GM21390 (cell line): ENCODE measurements around the gene PHC3.
"Not testable (repeated sequence)": the region's sequence is repeated elsewhere in the genome, so short reads cannot be mapped to it uniquely, and the experiment has no call there.

Experiments used
- ATAC-seq: cut with Tn5 transposase; IDR thresholded peaks from one replicate; pipeline ENCODE4 v1.9.1; 2021; ENCODE audit not compliant: unreplicated experiment

The PHC3 gene

GRCh38 chr3:170132335-170132734 is 49.2 kb downstream of the PHC3 start:
- no peak for ATAC-seq

DNA sequence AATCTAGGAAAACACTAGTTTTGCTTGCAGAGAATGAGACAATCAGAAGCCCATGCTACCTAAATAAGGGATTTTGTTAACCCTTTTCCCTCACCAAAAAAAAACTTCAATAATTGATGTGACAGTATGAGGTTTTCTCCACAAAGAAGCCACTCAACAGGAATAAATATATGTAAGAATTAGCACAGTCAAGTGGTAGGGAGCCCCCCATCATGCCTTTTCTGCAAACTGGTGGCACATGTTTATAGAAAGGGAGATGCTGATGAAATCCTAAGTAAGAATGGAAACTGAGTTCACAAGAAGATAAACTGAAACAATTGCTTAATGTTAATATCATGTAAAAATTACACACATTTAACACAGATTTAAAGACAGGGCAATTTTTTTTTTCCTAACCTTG is 51.0 kb downstream of the PHC3 start:
- ATAC-seq = no peak

DNA sequence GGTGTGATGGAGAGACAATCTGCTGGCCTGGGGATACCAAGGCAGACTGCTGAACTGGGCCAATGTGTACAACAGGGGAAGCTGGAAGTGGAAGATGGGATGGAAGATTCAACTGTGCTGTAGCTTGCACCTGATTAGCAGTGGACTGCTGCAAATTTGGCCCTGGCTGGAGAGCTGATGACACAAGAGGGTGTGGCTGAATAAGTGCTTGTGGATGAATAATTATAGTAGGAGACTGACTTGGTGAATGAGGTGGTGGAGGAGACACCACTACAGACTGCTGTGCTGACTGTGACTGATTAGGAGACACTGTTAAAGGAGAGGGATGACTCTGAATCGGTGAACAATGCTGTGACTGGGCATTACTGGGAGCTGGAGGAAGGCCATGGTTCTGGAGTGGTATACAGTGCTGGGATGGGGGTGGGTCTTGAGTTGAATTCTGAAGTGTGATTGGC is 52.5 kb downstream of the PHC3 start:
- ATAC-seq = peak; percentile 41

- ATAC-seq = peak; percentile 96
Measured at GRCh38 chr3:170128259-170128976, 53.1 kb downstream of the PHC3 start.

DNA sequence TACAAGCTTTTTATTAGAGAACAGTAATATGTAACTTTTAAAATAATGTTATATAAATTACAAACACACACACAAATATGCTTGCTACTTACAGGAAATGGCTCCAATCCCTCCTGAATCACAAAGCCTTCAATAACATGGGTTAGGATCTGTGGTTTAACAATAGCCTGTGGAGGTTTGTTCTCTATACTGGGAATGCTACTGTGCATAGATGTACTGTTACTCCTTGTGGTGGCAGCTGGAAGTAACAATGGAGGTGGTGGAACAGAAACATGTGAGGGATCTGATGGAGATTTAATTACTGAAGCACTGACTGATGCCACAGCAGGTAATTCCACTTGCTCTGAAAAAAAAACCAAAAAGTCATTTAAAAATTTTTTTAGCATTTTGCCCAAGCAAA is 64.4 kb downstream of the PHC3 start:
- no peak for ATAC-seq

- not testable (repeated sequence) for ATAC-seq
Measured at GRCh38 chr3:170114165-170114564, 67.4 kb downstream of the PHC3 start.

GRCh38 chr3:170111147-170111771 is 70.3 kb downstream of the PHC3 start:
- no peak for ATAC-seq

GRCh38 chr3:170109579-170110293 is 71.8 kb downstream of the PHC3 start:
- no peak for ATAC-seq

DNA sequence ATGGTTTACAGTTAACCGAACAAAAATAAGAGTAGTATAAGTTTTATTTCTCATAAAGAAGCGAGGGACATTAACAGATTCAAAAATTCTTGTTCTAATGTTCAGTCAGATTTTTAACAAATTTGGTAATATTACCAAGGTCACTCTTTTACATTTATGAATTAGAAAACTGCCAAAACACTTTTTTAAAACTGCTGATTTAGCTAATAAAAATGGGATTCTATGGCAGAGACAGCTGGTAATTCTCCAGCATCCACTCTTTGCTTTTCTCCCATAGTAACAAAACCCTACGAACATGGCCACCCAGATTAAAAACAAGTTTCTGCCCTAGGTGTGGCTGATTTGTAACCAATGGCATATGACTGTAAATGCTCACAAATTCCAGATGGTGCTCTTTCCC is 72.6 kb downstream of the PHC3 start:
- ATAC-seq = no peak

GRCh38 chr3:170107941-170108340 is 73.6 kb downstream of the PHC3 start:
- no peak for ATAC-seq

DNA sequence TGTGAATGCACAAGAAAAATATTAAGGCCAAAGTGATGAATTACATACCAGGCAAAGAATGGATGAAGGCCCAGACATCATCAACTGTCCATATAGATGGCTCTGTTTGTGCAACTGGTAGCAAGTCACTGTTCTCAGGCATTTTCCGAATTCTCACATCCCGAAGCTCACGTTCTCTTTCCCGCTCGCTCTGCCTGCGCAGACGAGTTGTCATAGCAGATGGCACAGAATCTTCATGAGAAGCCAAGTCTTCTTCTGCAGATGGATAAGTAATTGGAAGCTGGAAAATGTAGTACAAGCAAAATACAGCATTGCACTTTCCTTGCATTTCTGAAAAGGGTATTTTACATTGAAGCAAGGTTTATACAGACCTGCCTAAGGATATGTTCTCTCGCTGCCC is 79.1 kb downstream of the PHC3 start:
- ATAC-seq = no peak

GRCh38 chr3:170100944-170101343 is 80.6 kb downstream of the PHC3 start:
- no peak for ATAC-seq

DNA sequence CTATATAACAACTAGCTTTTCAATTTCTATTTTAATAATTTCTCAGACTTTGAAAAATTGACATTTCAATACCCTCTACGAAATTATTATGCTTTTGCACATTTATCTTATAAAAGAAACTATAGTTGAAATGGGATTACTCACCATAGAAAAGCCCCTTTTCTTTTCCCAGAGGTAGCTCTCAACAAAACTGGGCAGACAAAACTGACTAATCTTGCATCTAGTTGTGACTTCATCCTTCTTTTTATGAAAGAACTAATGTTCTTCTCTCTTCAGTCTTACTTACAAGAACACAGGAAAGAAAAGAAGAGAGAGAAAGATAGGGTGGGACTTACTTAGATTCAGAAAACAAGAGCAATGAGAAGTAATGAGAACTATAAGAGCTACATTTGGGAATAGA is 82.8 kb downstream of the PHC3 start:
- ATAC-seq = no peak

DNA sequence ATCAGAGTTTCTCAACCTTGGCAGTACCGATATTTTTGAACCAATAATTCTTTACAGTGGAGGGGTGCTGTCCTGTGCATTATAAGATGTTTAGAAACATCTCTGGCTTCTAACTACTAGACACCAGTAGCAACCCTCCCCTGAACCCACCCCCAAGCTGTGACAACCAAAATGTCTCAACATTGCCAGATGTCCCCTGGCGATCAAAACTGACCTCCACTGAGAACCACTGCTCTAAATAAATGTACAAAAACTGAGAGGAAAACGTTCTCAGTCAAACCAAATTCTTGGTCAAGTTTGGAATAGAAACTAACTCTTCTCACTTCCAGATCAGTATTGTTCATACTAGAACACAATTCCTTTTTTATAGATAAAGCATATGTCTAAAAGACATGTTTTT is 85.2 kb downstream of the PHC3 start:
- ATAC-seq = no peak

DNA sequence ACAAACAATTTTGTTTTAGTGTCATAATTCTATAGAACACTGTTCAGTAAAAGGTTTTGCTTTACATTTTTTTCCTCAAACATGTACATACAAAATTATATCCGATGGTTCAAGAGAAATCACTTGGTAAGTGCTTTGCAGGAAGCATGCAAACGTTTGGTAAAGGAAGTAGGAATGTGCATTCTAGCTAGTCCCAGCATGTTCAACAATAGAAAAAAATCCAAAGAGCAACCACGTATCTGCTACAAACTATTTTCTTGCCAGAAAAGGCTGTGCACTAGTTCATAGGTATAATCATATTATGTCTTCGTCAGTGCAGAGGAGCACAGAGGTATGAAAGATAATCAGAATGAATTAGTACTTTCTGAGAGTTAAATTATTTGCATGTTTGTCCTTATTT is 85.8 kb downstream of the PHC3 start:
- no peak for ATAC-seq

GRCh38 chr3:170092907-170093306 is 88.6 kb downstream of the PHC3 start:
- ATAC-seq = no peak

GRCh38 chr3:170090601-170090981 is 90.9 kb downstream of the PHC3 start:
- no peak for ATAC-seq

GRCh38 chr3:170089862-170090600 is 91.5 kb downstream of the PHC3 start:
- ATAC-seq = no peak

GRCh38 chr3:170085396-170085795 is 96.1 kb downstream of the PHC3 start:
- ATAC-seq = no peak

DNA sequence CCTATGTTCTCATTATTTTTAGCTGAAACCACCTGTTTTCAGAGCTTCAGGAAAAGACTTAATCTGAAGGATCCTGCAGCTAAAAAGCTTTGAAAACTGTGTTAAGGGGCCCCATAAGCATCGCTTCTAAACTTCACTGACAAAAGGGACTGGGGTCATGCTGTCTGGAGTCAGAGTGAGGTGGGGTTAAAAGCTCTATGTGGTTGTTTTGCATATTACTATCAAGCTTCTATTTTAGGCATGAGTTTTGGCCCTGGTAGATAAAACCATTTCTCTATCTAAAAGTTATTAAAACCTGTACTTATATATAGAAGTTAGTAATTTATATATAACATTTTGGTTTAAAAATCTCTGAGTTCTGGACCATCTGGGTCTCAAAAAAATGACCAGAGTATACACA is 98.2 kb downstream of the PHC3 start:
- ATAC-seq = no peak

- ATAC-seq = no peak
Measured at GRCh38 chr3:170081079-170081741, 100.3 kb downstream of the PHC3 start.
